Lower leg skin (tissue), 4 donors: ENCODE results near the gene KICS2. TPM values are rescaled to one million over a fixed set of nuclear protein-coding genes. Genes with fewer than 3 reads are reported as not detected.
A peak's percentile ranks its signal among the peaks of the same experiment; 100 is the strongest.

Source experiments
- DNase-seq, 2 donors: peaks; one replicate each; pipeline ENCODE4 v3.0.0-alpha.2; 2019; ENCODE audit warnings: low spot score in 2 of 2
- H3K4me3 ChIP-seq: fragments of 200-600 bp; sonication (generic); 2 replicates; pipeline ENCODE4 v1.5.1; 2017; ENCODE audit warnings: mild to moderate bottlenecking, low read depth; ENCODE audit not compliant: poor library complexity, severe bottlenecking
- POLR2A ChIP-seq, 2 donors: fragments of 450-650 bp; IDR thresholded peaks; one replicate each; pipeline ENCODE4 v1.6.1; 2016 to 2017; ENCODE audit warnings: antibody characterized with exemption in 2 of 2, mild to moderate bottlenecking in 1 of 2, moderate library complexity in 1 of 2
- WGBS, 2 donors: methylation state at CpG; one replicate each; pipeline ENCODE4 v1.1.5; 2018; 5-methylcytosine and 5-hydroxymethylcytosine counted together
- intact Hi-C: fragments of 100-400 bp; cut with DNase I; formaldehyde crosslinking; loops from one replicate; pipeline ENCODE4 v1.15.0; 2023; ENCODE audit warnings: low total_unique reads
- total RNA-seq, 4 donors: library from RNA; depleted of rRNA; stranded (reverse); fragments of >200 nt; gene quantifications; one replicate each; pipeline ENCODE4 v1.1.0, GENCODE V29; 2016
- TF ChIP-seq, protein P1 (sequence below), 3 donors: fragments of 450-650 bp; IDR thresholded peaks; one replicate each; pipeline ENCODE4 v1.5.1; 2016; ENCODE audit warnings: antibody characterized with exemption in 3 of 3, mild to moderate bottlenecking in 3 of 3, moderate library complexity in 2 of 3

KICS2 gene
- 10 to 100 TPM; 10.1 to 24.6 (median 16.4) TPM for total RNA-seq

DNA sequence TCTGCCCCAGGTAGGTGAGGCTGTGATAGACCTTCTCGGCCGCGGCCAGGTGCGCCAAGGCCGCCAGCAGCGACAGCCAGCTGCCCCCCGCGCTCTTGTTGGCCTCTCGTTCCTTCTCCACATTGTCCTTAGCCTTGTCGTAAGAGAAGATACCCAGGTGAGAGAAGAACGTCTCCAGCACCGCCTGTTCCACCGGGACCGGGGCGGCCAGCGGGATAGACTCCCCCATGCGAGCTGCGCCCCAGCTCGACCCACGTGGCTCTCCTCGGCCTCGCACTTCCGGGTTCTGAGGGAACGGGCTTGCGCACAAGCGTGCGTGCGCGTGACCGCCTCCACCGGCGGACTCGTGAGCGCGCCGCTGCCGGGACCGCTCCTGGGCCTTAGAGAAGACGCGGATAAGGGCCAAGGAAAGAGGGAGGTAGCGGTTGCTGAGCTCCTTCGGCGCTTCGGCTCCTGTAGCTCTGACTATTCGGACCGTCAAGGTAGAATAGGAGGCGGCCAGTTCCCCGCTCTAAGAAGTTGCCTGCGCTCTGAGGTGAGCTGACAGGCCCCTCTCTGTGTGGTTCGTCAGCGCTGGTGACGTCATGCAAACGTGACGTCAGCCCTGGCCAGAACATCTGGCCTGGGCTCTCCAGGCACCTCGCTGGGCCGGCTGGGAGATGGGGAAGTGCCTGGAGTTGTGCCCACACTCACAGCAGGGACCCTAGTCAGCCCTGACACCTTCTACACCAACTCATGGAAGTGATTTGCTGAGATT is at the start of gene KICS2:
Gene KICS2, minus strand, starts transcription at position 288 of the 757 bp plus-strand sequence. Its CDS starts 59 bp downstream, at position 229.
- peak in 1 of 2 donors; percentile 57 for TF ChIP-seq POLR2A (IDR thresholded peaks at IDR 0.05)
- TF ChIP-seq, protein P1, sequence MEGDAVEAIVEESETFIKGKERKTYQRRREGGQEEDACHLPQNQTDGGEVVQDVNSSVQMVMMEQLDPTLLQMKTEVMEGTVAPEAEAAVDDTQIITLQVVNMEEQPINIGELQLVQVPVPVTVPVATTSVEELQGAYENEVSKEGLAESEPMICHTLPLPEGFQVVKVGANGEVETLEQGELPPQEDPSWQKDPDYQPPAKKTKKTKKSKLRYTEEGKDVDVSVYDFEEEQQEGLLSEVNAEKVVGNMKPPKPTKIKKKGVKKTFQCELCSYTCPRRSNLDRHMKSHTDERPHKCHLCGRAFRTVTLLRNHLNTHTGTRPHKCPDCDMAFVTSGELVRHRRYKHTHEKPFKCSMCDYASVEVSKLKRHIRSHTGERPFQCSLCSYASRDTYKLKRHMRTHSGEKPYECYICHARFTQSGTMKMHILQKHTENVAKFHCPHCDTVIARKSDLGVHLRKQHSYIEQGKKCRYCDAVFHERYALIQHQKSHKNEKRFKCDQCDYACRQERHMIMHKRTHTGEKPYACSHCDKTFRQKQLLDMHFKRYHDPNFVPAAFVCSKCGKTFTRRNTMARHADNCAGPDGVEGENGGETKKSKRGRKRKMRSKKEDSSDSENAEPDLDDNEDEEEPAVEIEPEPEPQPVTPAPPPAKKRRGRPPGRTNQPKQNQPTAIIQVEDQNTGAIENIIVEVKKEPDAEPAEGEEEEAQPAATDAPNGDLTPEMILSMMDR (IDR thresholded peaks at IDR 0.05), result no peak
- intact Hi-C loops, result no loop called here
- peak within 1 kb of the TSS; percentile 82 for H3K4me3 ChIP-seq
- 1% methylated on average over 40 to 44 of the region's 56 CpGs for WGBS, 2 donors
- peak; percentile 91 to 98 for DNase-seq

DNA sequence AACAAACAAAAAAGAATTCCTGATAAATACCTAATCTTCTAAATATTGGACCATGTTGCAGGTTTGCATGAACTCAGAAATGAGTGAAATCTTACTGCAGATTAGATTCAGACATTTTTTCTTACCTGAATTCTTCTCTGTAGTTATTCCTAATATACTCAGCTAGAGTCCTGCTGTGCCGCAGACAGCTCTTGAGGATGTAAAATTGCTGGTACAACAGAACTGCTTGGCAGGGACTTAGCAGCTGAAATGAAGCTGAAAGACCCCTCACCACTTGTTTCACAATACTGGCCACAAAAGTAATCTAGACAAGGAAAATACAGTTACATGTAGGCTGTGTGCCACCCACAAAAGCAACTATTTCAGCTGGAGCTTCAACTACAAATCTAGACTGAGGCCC is 48.3 kb upstream of the KICS2 start:
- WGBS, 2 donors, result 84 to 93% methylated on average over 1 of the region's 1 CpG
- intact Hi-C loops, result no loop called here
- TF ChIP-seq, protein P1 (IDR thresholded peaks at IDR 0.05), result no peak
- no peak for TF ChIP-seq POLR2A (IDR thresholded peaks at IDR 0.05)
- no peak for DNase-seq
- no peak overlapping the region for H3K4me3 ChIP-seq

DNA sequence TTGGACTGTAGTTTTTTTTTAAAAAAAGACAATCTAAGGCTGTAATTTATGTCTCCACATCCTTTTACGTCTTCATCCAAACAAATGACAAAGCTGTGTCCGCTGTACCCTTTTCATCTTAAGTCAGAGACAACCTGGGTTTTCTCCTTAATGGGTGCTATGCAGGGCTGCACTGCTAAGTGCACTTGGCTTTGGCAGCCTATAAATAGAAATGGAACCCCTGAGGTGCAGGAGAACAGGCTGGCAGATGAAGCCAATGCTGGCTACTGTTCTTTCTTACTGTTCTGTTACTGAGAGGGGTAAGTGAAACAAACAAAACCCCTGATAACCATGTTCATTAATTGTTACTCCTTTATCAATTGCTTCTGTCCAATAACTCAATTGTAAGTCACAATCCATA is 47.1 kb upstream of the KICS2 start:
- 50 to 57% methylated on average over 2 of the region's 2 CpGs for WGBS, 2 donors
- intact Hi-C loops, result no loop called here
- no peak for DNase-seq
- no peak overlapping the region for H3K4me3 ChIP-seq
- no peak for TF ChIP-seq POLR2A (IDR thresholded peaks at IDR 0.05)
- TF ChIP-seq, protein P1 (IDR thresholded peaks at IDR 0.05), result no peak

DNA sequence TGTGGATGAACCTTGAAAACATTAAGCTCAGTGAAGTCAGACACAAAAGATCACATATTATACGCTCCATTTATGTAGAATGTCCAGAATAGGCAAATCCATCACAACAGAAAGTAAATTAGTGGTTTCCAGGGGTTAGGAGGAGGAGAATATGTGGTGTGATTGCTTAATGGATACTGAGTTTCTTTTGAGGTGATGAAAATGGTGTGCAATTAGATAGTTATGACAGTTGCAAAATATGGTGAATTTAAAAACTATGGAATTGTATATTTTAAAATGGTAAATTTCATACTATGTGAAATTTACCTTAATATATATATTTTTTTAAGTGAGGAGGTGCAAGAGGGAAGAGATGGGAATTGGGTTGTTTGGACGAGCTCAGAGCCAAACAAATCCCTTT is 46.3 kb upstream of the KICS2 start:
- TF ChIP-seq, protein P1 (IDR thresholded peaks at IDR 0.05), result no peak
- no peak for TF ChIP-seq POLR2A (IDR thresholded peaks at IDR 0.05)
- no peak for DNase-seq
- intact Hi-C loops, result no loop called here
- WGBS, 2 donors, result 44% methylated on average over 2 of the region's 2 CpGs
- H3K4me3 ChIP-seq, result no peak overlapping the region

DNA sequence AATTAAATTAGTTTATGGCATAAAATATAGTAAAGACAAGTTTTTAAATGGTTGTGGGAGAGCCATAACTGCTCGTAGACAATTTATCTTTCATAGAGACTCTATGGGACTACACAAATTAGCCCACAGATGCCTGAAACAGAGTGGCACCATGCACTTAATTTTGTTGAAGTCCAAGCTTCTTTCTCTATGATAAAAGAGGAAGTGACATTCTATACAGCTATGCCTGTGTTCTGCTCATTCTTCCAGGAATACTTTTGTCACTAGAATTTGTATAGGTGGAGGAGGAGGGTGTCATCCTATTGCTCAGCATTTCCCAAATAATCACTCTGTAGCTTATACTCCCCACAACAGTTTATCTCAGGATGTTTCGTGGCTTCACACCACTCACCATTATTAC is 43.7 kb upstream of the KICS2 start:
- whole genome bisulfite sequencing, 2 donors, result 89 to 92% methylated on average over 2 of the region's 2 CpGs
- TF ChIP-seq, protein P1 (IDR thresholded peaks at IDR 0.05), result no peak
- TF ChIP-seq POLR2A (IDR thresholded peaks at IDR 0.05), result no peak

GRCh38 chr12:64261813-64262212 is 39.7 kb upstream of the KICS2 start:
- WGBS, 2 donors, result 90 to 92% methylated on average over 5 of the region's 5 CpGs
- no peak overlapping the region for H3K4me3 ChIP-seq
- no peak for TF ChIP-seq POLR2A (IDR thresholded peaks at IDR 0.05)
- TF ChIP-seq, protein P1 (IDR thresholded peaks at IDR 0.05), result no peak
- intact Hi-C loops, result no loop called here
- DNase-seq, result no peak

More for the DNA sequence above, 43.7 kb upstream of the KICS2 start:
- no peak overlapping the region for H3K4me3 ChIP-seq
- intact Hi-C loops, result no loop called here
- DNase-seq, result no peak
